Astrocyte of the spinal cord (primary cell): Measurements from ENCODE around the gene CHKB.
"Not testable (repeated sequence)": the region's sequence is repeated elsewhere in the genome, so short reads cannot be mapped to it uniquely, and the experiment has no call there.

Source experiments
- DNase-seq: peaks from one replicate; pipeline ENCODE4 v3.0.0; 2011; ENCODE audit warnings: low read depth, low spot score
- H3K4me3 ChIP-seq: 2 replicates; pipeline ENCODE4 v1.5.1; 2011; ENCODE audit warnings: low read depth, mild to moderate bottlenecking, low read length, moderate library complexity
- in situ Hi-C: cut with HindIII; loops from 2 replicates; pipeline ENCODE4 v1.10.0; 2017; ENCODE audit warnings: low sequenced_read_pairs
- TF ChIP-seq, protein P1 (sequence below): IDR thresholded peaks from 2 replicates; pipeline ENCODE4 v1.5.1; 2012; ENCODE audit warnings: low read depth, mild to moderate bottlenecking, low read length, inconsistent platforms

Gene CHKB

DNA sequence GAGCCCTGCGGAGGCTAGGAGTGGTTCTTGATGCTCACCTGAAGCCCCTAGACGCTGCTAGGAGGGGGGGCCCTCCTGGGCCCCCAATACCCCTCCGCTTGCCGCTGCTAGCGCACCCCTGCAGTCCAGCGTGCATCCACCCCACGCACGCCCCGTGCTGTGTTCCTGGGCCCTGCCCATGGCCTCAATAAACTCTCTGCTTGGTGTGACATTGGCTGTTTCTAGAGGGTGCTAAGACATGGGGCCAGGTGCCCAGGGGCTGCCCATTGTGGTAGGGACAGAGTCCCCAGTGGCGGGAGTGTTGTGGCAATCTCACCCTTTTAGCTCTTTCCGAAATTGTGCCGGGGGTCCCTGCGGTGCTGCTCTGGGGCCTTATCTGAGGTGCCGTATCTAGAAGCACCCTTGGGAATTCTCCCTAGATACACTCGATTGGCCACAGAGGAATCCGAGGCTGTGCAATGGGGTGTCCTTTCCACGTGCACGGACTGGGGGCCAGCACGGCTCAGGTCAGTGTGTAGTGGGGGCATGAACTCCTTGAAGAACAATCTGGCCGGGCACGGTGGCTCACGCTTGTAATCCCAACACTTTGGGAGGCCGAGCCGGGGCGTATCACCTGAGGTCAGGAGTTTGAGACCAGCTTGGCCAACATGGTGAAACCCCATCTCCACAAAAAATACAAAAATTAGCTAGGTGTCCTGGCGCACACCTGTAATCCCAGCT is 28.9 kb upstream of the CHKB start:
- in situ Hi-C loops = no loop called here
- H3K4me3 ChIP-seq = no peak overlapping the region
- TF ChIP-seq, protein P1, sequence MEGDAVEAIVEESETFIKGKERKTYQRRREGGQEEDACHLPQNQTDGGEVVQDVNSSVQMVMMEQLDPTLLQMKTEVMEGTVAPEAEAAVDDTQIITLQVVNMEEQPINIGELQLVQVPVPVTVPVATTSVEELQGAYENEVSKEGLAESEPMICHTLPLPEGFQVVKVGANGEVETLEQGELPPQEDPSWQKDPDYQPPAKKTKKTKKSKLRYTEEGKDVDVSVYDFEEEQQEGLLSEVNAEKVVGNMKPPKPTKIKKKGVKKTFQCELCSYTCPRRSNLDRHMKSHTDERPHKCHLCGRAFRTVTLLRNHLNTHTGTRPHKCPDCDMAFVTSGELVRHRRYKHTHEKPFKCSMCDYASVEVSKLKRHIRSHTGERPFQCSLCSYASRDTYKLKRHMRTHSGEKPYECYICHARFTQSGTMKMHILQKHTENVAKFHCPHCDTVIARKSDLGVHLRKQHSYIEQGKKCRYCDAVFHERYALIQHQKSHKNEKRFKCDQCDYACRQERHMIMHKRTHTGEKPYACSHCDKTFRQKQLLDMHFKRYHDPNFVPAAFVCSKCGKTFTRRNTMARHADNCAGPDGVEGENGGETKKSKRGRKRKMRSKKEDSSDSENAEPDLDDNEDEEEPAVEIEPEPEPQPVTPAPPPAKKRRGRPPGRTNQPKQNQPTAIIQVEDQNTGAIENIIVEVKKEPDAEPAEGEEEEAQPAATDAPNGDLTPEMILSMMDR = no peak
- DNase-seq = no peak

GRCh38 chr22:50610581-50610980 is 27.9 kb upstream of the CHKB start:
- no peak for DNase-seq
- no peak overlapping the region for H3K4me3 ChIP-seq
- in situ Hi-C loops = no loop called here
- TF ChIP-seq, protein P1 = no peak

DNA sequence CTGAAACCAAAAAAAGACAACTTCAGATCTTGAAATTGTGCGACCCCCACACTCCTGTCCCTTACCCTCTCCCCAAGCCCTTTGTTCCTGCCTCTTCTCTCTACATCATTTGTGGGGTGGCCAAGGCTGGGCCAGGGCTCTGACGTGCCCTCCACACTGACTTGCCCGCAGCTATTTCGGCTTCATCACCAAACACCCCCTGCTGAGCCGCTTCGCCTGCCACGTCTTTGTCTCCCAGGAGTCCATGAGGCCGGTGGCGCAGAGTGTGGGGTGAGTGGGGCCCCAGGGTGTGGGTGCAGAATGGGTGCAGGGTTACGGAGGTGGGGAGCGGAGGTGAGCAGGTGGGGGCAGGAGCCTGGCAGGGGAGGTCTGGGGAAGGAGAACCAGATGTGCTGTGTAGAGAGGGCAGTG is 27.4 kb upstream of the CHKB start:
- TF ChIP-seq, protein P1 = no peak
- in situ Hi-C loops = no loop called here

GRCh38 chr22:50609599-50609998 is 26.9 kb upstream of the CHKB start:
- TF ChIP-seq, protein P1 = no peak
- no peak for DNase-seq
- in situ Hi-C loops = no loop called here
- H3K4me3 ChIP-seq = no peak overlapping the region

More for the DNA sequence above, 27.4 kb upstream of the CHKB start:
- no peak for DNase-seq
- H3K4me3 ChIP-seq = no peak overlapping the region

- in situ Hi-C loops = no loop called here
- TF ChIP-seq, protein P1 = no peak
- H3K4me3 ChIP-seq = no peak overlapping the region
- no peak for DNase-seq
Observed at GRCh38 chr22:50608996-50609395, 26.3 kb upstream of the CHKB start.

DNA sequence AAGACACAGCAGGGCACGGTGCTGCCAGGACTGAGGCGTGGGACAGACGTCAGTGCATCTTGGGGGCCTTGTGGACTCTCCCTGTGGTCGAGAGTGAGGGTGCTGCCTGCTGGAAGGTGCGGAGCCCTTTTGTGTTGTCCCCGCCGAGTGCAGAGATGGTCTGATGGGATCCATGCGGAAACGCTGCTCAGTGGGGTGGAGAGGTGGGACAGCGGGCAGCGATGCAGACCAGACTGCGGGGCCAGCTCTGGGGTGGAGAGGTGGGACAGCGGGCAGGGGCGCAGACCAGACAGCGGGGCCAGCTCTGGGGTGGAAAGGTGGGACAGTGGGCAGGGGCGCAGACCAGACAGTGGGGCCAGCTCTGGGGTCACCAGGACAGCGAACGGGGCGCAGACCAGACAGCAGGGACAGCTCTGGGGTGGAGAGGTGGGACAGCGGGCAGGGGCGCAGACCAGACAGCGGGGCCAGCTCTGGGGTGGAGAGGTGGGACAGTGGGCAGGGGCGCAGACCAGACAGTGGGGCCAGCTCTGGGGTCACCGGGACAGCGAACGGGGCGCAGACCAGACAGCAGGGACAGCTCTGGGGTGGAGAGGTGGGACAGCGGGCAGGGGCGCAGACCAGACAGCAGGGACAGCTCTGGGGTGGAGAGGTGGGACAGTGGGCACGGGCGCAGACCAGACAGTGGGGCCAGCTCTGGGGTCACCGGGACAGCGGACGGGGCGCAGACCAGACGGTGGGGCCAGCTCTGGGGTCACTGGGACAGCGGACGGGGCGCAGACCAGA is 25.6 kb upstream of the CHKB start:
- DNase-seq, H3K4me3 ChIP-seq, in situ Hi-C loops: not testable (repeated sequence)

DNA sequence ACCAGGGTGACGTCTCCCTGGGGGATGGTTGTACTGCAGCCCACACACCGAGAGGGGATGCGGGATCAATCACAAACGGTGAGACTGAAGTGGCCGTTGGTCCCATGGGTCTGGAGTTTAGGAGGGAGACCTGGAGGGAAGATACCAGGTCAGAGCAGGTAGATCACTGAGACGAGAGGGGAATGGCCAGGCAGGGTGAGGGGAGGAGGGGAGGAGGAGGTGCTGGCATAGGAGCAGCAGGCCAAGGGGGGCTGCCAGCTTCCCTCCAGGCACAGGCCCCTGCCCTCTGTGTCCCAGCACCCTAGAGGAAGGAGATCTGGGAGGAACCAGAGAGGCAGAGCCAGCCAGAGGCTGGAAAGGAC is 25.0 kb upstream of the CHKB start:
- in situ Hi-C loops = no loop called here
- TF ChIP-seq, protein P1 = no peak
- DNase-seq = no peak
- H3K4me3 ChIP-seq = no peak overlapping the region
